GM11168 (cell line): Measurements from ENCODE around the gene PPFIA3.

Experiments used
- in situ Hi-C: fragments of 300-500 bp; cut with MboI; formaldehyde crosslinking; loops from one replicate; pipeline ENCODE4 v1.12.0; 2022; ENCODE audit warnings: low sequenced_read_pairs; ENCODE audit not compliant: unreplicated experiment

Gene PPFIA3

GRCh38 chr19:49101160-49101559 lies 18.2 kb upstream of the PPFIA3 start:
- in situ Hi-C loops: no loop called here

- in situ Hi-C loops: no loop called here
Observed at GRCh38 chr19:49102303-49102702, 17.0 kb upstream of the PPFIA3 start.

DNA sequence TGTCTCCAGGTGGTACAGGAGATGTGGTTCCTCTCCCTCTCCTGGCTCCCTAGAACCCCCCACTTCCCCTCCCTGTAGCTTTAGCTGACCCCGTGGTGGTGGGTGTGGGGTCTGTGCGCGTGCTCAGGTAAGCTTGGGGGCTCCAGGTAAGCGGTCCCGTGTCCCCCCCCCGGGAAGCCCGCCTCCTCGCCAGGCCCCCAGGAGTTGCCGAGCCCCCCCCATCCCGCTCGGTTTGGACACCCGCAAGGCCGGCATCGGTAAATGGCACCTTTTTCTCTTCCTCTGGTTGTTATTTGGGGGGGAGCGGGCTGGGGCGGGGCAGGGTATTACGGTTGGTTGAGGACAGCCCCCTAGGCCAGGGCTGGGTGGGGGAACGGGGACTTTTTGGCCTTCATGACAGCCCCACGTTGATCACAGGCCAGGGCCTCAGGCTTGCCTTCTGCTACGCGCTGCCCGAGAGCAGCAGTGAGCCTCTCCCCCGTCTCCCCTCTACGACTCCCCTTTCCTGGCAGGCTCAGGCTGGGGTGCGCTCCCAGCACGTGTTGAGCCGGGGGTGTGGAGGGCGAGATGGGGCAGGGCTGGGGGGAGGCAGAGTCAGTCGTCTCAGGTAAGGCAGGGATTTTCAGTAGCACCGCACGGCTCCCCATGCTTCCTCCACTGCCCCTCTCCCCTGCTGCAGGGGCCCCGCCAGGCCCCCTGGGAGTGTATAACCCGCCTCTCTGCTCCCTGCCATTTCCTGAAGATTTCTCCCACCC lies 15.8 kb upstream of the PPFIA3 start:
- in situ Hi-C loops: no loop called here

GRCh38 chr19:49104229-49104864 lies 15.0 kb upstream of the PPFIA3 start:
- in situ Hi-C loops: no loop called here

DNA sequence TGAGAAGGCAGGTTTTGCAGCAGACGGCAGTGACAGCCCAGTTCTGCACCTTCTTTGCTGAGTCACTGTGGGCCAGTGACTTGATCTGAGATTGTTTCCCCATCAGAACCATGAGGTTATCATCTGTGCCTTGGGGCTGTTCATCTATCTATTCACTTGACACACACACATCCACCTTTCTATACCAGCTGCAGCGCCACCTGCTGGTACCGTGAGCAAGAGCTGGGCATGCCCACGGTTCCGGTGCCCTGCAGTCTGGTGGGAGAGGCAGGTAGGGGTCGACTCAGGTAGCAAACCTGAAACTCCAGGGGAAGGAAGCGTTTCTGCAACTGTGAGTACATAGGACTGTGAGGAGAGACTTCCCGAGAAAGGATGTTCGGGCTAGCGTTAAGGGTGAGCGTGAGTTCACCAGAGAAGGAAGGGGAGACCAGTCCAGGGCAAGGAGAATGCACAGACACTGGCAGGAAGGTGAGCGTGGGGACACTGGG lies 12.7 kb upstream of the PPFIA3 start:
- in situ Hi-C loops: no loop called here

GRCh38 chr19:49107625-49108459 lies 11.5 kb upstream of the PPFIA3 start:
- in situ Hi-C loops: no loop called here

DNA sequence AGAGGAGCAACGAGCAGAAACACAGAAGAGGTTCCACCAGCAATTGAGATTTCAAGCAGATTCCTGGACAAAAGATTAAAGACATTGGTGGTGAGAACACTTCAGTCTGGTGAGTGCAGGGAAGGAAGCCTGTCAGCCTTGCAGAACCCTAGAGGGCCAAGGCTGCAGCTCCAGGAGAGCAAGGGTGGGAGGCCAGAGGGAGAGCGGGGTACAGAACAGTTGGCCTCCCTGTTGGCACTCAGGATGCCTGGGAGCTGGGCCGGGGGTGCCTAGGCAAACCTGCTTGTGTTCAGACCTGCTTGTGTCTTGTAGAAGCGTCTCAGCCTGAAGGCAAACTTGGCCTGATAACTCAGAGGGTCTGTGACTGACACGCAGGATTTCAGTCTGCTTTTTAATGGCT lies 10.3 kb upstream of the PPFIA3 start:
- in situ Hi-C loops: no loop called here

- in situ Hi-C loops: no loop called here
Observed at GRCh38 chr19:49109569-49110233, 9.6 kb upstream of the PPFIA3 start.

GRCh38 chr19:49110567-49110966 lies 8.8 kb upstream of the PPFIA3 start:
- in situ Hi-C loops: no loop called here

- in situ Hi-C loops: no loop called here
Observed at GRCh38 chr19:49111218-49111998, 7.9 kb upstream of the PPFIA3 start.

- in situ Hi-C loops: no loop called here
Observed at GRCh38 chr19:49113762-49114629, 5.3 kb upstream of the PPFIA3 start, which contains the start of gene LIN7B. Gene LIN7B, plus strand, starts transcription at chr19:49114370. Its CDS starts 35 bp downstream, at chr19:49114405.

GRCh38 chr19:49114630-49115363 lies 4.5 kb upstream of the PPFIA3 start:
- in situ Hi-C loops: no loop called here

DNA sequence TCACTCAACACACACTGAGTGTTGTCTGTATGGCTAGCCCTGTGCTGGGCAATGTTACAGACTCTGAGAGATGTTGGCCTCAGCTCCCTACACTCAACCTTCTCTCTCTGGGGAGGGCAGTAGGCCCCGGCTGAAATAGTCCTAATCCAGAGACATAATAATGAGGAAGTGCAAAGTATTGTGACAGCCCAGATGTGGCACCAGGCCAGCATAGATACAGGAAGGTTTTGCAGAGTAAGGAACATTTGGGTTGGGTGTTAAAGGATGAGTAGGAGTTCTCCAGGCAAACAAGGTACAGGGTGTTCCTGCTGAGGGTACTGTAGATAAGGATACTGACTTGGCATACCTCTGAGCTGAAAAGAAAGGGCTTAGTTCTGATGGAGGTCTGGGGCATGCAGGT lies 2.8 kb upstream of the PPFIA3 start:
- in situ Hi-C loops: no loop called here

GRCh38 chr19:49117677-49118564 lies 1.4 kb upstream of the PPFIA3 start:
- in situ Hi-C loops: no loop called here

DNA sequence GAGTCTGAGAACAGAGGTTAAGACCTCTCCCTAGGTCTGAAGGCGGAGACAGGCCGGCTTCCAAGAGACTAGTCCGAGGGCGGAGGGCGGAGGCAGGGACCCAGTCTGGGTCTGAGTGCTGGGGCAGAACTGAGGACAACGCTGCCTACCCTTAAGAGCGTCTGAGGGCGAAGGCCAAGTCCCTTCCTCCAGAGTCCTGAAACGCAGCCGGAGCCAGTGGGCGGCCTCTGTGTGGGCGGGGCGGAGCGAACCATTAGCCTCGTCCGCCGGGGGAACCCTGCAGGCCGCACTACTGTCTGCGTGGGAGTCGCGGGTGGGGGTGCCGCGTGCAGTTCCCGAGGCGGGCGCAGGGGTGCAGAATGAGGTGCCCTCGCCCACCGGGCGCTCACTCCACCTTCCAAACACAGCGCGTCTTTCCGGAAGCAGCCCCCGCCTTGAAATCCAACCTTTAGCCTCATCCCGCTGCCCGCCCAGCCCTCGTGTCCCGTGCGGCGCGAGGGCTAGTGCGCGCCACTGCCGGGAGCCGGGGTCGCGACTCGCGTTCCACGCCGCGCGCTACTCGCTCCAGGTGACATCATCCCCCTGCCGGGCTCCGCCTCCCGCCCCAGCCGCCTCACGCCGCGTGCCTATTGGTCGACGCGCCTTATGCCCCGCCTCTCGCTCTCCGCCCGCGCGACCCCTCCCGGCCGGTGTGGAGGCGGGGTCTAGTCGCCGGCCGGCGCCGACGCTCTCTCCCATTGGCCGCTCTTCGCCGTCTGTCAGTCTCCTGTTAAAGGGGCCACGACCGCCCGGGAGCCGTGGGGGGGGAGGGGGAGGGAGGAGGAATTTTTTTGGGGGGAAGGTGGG lies 556 bp upstream of the PPFIA3 start, which contains the start of gene C19orf73:
C19orf73 (minus strand) TSS at position 579 of the 846 bp plus-strand sequence; CDS start at position 458, 121 bp downstream.
- in situ Hi-C loops: no loop called here

- in situ Hi-C loops: no loop called here
Observed at GRCh38 chr19:49120325-49120683, 960 bp downstream of the PPFIA3 start.
